Smooth muscle cell (in vitro differentiated cells): ENCODE data around the gene CCNF. TPM values are rescaled to one million over a fixed set of nuclear protein-coding genes. Genes with fewer than 3 reads are reported as not detected.

ENCODE experiments used
- DNase-seq: peaks from one replicate; lab custom pipeline; 2025; ENCODE audit not compliant: unreplicated experiment; lab: John Stamatoyannopoulos, UW
- H2AFZ ChIP-seq: fragments of 200-600 bp; sonication (generic); 2 replicates; pipeline ENCODE4 v1.6.0; 2016; ENCODE audit warnings: antibody characterized with exemption, low read depth, mild to moderate bottlenecking
- H3F3A ChIP-seq: fragments of 200-600 bp; sonication (generic); 2 replicates; pipeline ENCODE4 v1.6.0; 2017; ENCODE audit warnings: antibody characterized with exemption, low read depth
- H3K27ac ChIP-seq: fragments of 200-600 bp; sonication (generic); 2 replicates; pipeline ENCODE4 v1.5.1; 2016; ENCODE audit warnings: low read depth, mild to moderate bottlenecking
- H3K27me3 ChIP-seq: fragments of 200-600 bp; sonication (generic); 2 replicates; pipeline ENCODE4 v1.6.1; 2016; ENCODE audit warnings: low read depth, mild to moderate bottlenecking
- H3K36me3 ChIP-seq: fragments of 200-600 bp; sonication (generic); 2 replicates; pipeline ENCODE4 v1.5.1; 2016; ENCODE audit warnings: low read depth
- H3K4me1 ChIP-seq: fragments of 200-600 bp; sonication (generic); 2 replicates; pipeline ENCODE4 v1.5.1; 2016; ENCODE audit warnings: low read depth
- H3K4me2 ChIP-seq: fragments of 200-600 bp; sonication (generic); 2 replicates; pipeline ENCODE4 v1.6.0; 2016; ENCODE audit warnings: mild to moderate bottlenecking
- H3K4me3 ChIP-seq: fragments of 200-600 bp; sonication (generic); 2 replicates; pipeline ENCODE4 v1.5.1; 2016; ENCODE audit warnings: mild to moderate bottlenecking
- H3K79me2 ChIP-seq: fragments of 200-600 bp; sonication (generic); 2 replicates; pipeline ENCODE4 v1.6.0; 2016; ENCODE audit warnings: low read depth, mild to moderate bottlenecking
- H3K9ac ChIP-seq: fragments of 200-600 bp; sonication (generic); 2 replicates; pipeline ENCODE4 v1.6.0; 2016; ENCODE audit warnings: low read depth
- H3K9me3 ChIP-seq: fragments of 200-600 bp; sonication (generic); replicated peaks from 2 replicates; pipeline ENCODE4 v1.5.1; 2016; ENCODE audit warnings: low read depth
- H4K20me1 ChIP-seq: fragments of 200-600 bp; sonication (generic); 2 replicates; pipeline ENCODE4 v1.6.0; 2016; ENCODE audit warnings: low read depth
- CTCF ChIP-seq: fragments of 200-600 bp; sonication (generic); IDR thresholded peaks from 2 replicates; pipeline ENCODE4 v1.5.1; 2017; ENCODE audit warnings: borderline replicate concordance, mild to moderate bottlenecking, antibody characterized with exemption; ENCODE audit not compliant: insufficient read depth, poor library complexity, severe bottlenecking
- WGBS: methylation state at CpG from one replicate; pipeline ENCODE4 v1.1.7; 2016; ENCODE audit warnings: low lambda C conversion rate; 5-methylcytosine and 5-hydroxymethylcytosine counted together
- polyA plus RNA-seq: library from polyadenylated mRNA; unstranded; fragments of >200 nt; fragmentation: Nextera tagmentation; extraction: Ambion mirVana; gene quantifications from 2 replicates; pipeline ENCODE4 v1.2.1, GENCODE V29; 2016
- total RNA-seq: library from RNA; depleted of rRNA; stranded (reverse); fragments of >200 nt; gene quantifications from 2 replicates; pipeline ENCODE4 v1.2.3, GENCODE V29; 2014

The CCNF gene
- total and polyA plus RNA-seq, 2 experiments from 2014 or later: 3.6 to 12.8 TPM

DNA sequence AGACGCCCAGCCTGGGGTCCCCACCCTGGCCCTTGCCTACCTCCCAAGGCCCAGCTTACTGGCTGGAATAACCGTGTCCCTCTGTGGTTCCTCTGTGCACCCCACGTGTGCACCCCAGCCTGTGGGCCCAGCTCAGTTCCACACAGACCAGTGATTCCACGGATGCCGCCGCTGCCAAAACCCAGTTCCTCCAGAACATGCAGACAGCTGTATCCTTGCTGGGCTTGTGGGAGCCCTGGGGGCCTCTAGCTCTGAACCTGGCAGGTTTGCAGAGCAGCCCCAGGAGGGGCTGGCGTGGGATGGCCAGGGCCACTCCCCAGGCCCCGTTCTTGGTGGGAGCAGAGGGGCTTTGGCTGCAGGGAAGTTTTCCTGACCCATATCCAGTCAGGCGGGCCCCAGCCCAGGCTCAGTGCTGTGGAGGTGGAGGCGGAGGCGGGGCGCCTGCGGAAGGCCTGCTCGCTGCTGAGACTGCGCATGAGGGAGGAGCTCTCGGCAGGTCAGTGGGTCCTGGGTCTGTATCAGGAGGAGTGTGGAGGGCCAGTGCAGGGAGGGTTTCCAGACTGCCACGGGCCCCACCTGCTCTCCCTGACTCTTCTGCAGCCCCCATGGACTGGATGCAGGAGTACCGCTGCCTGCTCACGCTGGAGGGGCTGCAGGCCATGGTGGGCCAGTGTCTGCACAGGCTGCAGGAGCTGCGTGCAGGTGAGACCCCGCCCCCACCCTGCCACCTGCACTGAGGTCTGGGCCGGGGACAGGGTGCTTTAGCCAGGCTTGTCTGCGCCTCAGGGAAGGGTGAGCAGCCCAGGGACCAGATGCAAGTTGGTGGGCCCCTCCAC, 33.0 kb downstream of the CCNF start:
- H3K36me3 ChIP-seq: no peaks in the 10 kb centered on the region
- H3K4me3 ChIP-seq: no peak overlapping the region
- no peak overlapping the region for H2AFZ ChIP-seq
- no peak overlapping the region for H3K27ac ChIP-seq
- H3K4me1 ChIP-seq: peaks cover 7% of the 10 kb centered on the region
- no peak for TF ChIP-seq CTCF
- H3K9me3 ChIP-seq: no peaks in the 10 kb centered on the region
- no peaks in the 10 kb centered on the region for H3K79me2 ChIP-seq
- H3K4me2 ChIP-seq: no peak overlapping the region
- H3K9ac ChIP-seq: no peak overlapping the region
- no peaks in the 10 kb centered on the region for H3K27me3 ChIP-seq
- DNase-seq: no peak
- H3F3A ChIP-seq: no peaks in the 10 kb centered on the region
- WGBS: 97% methylated on average over 22 of the region's 23 CpGs
- no peaks in the 10 kb centered on the region for H4K20me1 ChIP-seq

DNA sequence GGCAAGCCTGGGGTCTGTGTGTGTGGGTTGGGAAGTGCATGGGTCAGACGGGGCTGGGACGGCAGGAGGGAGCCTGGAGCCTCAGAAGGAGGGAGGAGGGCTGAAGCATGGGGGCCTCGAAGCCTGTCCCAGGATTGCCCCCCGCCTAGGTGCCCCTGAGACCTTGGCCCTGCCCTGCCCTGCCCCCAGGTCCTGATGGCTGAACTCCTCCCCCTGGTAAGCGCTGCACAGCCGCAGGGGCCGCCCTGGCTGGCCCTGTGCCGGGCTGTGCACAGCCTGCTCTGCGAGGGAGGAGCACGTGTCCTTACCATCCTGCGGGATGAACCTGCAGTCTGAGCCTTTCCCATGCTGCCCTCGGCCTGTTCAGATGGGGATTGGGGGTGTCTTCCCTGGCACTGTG, 35.1 kb downstream of the CCNF start:
- H3K27ac ChIP-seq: no peak overlapping the region
- no peaks in the 10 kb centered on the region for H3K27me3 ChIP-seq
- no peak overlapping the region for H3K4me3 ChIP-seq
- no peaks in the 10 kb centered on the region for H3K36me3 ChIP-seq
- no peak overlapping the region for H3K4me2 ChIP-seq
- no peak overlapping the region for H3K9ac ChIP-seq
- no peak for TF ChIP-seq CTCF
- no peaks in the 10 kb centered on the region for H3K79me2 ChIP-seq
- no peak overlapping the region for H2AFZ ChIP-seq
- no peaks in the 10 kb centered on the region for H4K20me1 ChIP-seq
- no peak for DNase-seq
- no peaks in the 10 kb centered on the region for H3F3A ChIP-seq
- H3K9me3 ChIP-seq: no peaks in the 10 kb centered on the region
- WGBS: 91% methylated on average over 10 of the region's 12 CpGs
- H3K4me1 ChIP-seq: peaks cover 20% of the 10 kb centered on the region

- H4K20me1 ChIP-seq: no peaks in the 10 kb centered on the region
- H3F3A ChIP-seq: peaks cover 8% of the 10 kb centered on the region
- no peaks in the 10 kb centered on the region for H3K9me3 ChIP-seq
- no peak overlapping the region for H3K27ac ChIP-seq
- TF ChIP-seq CTCF: no peak
- no peaks in the 10 kb centered on the region for H3K79me2 ChIP-seq
- no peak overlapping the region for H3K4me3 ChIP-seq
- no peak for DNase-seq
- 88% methylated on average over 12 of the region's 12 CpGs for WGBS
- H3K4me2 ChIP-seq: no peak overlapping the region
- H2AFZ ChIP-seq: no peak overlapping the region
- H3K9ac ChIP-seq: no peak overlapping the region
- no peaks in the 10 kb centered on the region for H3K36me3 ChIP-seq
- H3K4me1 ChIP-seq: peaks cover 25% of the 10 kb centered on the region
- no peaks in the 10 kb centered on the region for H3K27me3 ChIP-seq
These were observed 36.6 kb downstream of the CCNF start for GRCh38 chr16:2465653-2466415.
